HUES6 (cell line): ENCODE data around the gene NWD2.
"Not testable (repeated sequence)": the region's sequence is repeated elsewhere in the genome, so short reads cannot be mapped to it uniquely, and the experiment has no call there.

Experiments
- H3K27ac ChIP-seq: 2 replicates; pipeline ENCODE4 v1.7.0; 2013; ENCODE audit warnings: low read depth, mild to moderate bottlenecking, low read length, inconsistent platforms
- H3K27me3 ChIP-seq: 2 replicates; pipeline ENCODE4 v1.6.1; 2013; ENCODE audit warnings: low read length; ENCODE audit not compliant: control insufficient read depth, insufficient read depth
- H3K36me3 ChIP-seq: 2 replicates; pipeline ENCODE4 v1.6.1; 2013; ENCODE audit warnings: low read length; ENCODE audit not compliant: control insufficient read depth, insufficient read depth
- H3K4me1 ChIP-seq: 2 replicates; pipeline ENCODE4 v1.6.1; 2013; ENCODE audit warnings: low read length; ENCODE audit not compliant: control insufficient read depth, insufficient read depth
- H3K4me3 ChIP-seq: 2 replicates; pipeline ENCODE4 v1.5.1; 2013; ENCODE audit warnings: low read depth, low read length
- H3K9ac ChIP-seq: one replicate; pipeline ENCODE4 v1.6.1; 2013; ENCODE audit warnings: mild to moderate bottlenecking, low read length
- H3K9me3 ChIP-seq: 2 replicates; pipeline ENCODE4 v1.6.1; 2013; ENCODE audit warnings: low read depth, low read length; ENCODE audit not compliant: control insufficient read depth, insufficient read depth

NWD2 gene

GRCh38 chr4:37393889-37394288 is 149.3 kb downstream of the NWD2 start:
- Histone ChIP-seq H3K9me3 (no peaks in the 10 kb centered on the region), H3K27ac (no peak overlapping the region), H3K4me3 (no peak overlapping the region), H3K36me3 (no peaks in the 10 kb centered on the region), H3K27me3 (no peaks in the 10 kb centered on the region), H3K4me1 (peaks cover 6% of the 10 kb centered on the region), H3K9ac (no peak overlapping the region)

- Histone ChIP-seq H3K27me3 (no peaks in the 10 kb centered on the region), H3K9me3 (no peaks in the 10 kb centered on the region), H3K36me3 (no peaks in the 10 kb centered on the region), H3K9ac (no peak overlapping the region), H3K27ac (no peak overlapping the region), H3K4me1 (peaks cover 4% of the 10 kb centered on the region; the same call in 1 of the 2 replicates), H3K4me3 (no peak overlapping the region)
Observed at GRCh38 chr4:37397505-37397904, 153.0 kb downstream of the NWD2 start.

GRCh38 chr4:37400241-37400881 is 155.8 kb downstream of the NWD2 start:
- Histone ChIP-seq H3K27ac (no peak overlapping the region), H3K4me1 (no peaks in the 10 kb centered on the region), H3K27me3 (no peaks in the 10 kb centered on the region), H3K9ac (no peak overlapping the region), H3K4me3 (no peak overlapping the region), H3K36me3 (no peaks in the 10 kb centered on the region), H3K9me3 (no peaks in the 10 kb centered on the region)

GRCh38 chr4:37407938-37408826 is 163.6 kb downstream of the NWD2 start:
- H3K4me1 ChIP-seq, H3K27ac ChIP-seq, H3K4me3 ChIP-seq, H3K36me3 ChIP-seq, H3K9ac ChIP-seq, H3K27me3 ChIP-seq, H3K9me3 ChIP-seq: not testable (repeated sequence)

GRCh38 chr4:37413612-37414011 is 169.1 kb downstream of the NWD2 start:
- H3K4me1 ChIP-seq, H3K36me3 ChIP-seq, H3K4me3 ChIP-seq, H3K9me3 ChIP-seq, H3K27ac ChIP-seq, H3K27me3 ChIP-seq, H3K9ac ChIP-seq: not testable (repeated sequence)

GRCh38 chr4:37415845-37416369 is 171.4 kb downstream of the NWD2 start:
- Histone ChIP-seq H3K4me3 (no peak overlapping the region), H3K4me1 (no peaks in the 10 kb centered on the region), H3K27ac (no peak overlapping the region), H3K9me3 (no peaks in the 10 kb centered on the region), H3K9ac (no peak overlapping the region), H3K36me3 (no peaks in the 10 kb centered on the region), H3K27me3 (no peaks in the 10 kb centered on the region)

GRCh38 chr4:37421614-37422013 is 177.1 kb downstream of the NWD2 start:
- Histone ChIP-seq H3K9me3 (no peaks in the 10 kb centered on the region), H3K9ac (no peak overlapping the region), H3K36me3 (no peaks in the 10 kb centered on the region), H3K4me3 (no peak overlapping the region), H3K4me1 (no peaks in the 10 kb centered on the region), H3K27ac (no peak overlapping the region), H3K27me3 (no peaks in the 10 kb centered on the region)

GRCh38 chr4:37422102-37422501 is 177.6 kb downstream of the NWD2 start:
- no peak overlapping the region for H3K27ac ChIP-seq
- H3K9me3 ChIP-seq = no peaks in the 10 kb centered on the region
- no peaks in the 10 kb centered on the region for H3K4me1 ChIP-seq

GRCh38 chr4:37422638-37423037 is 178.1 kb downstream of the NWD2 start:
- H3K4me1 ChIP-seq = no peaks in the 10 kb centered on the region
- no peak overlapping the region for H3K9ac ChIP-seq
- H3K9me3 ChIP-seq = no peaks in the 10 kb centered on the region
- no peaks in the 10 kb centered on the region for H3K36me3 ChIP-seq
- no peak overlapping the region for H3K27ac ChIP-seq
- no peaks in the 10 kb centered on the region for H3K27me3 ChIP-seq
- no peak overlapping the region for H3K4me3 ChIP-seq

More at GRCh38 chr4:37422102-37422501, 177.6 kb downstream of the NWD2 start:
- H3K9ac ChIP-seq = no peak overlapping the region
- H3K36me3 ChIP-seq = no peaks in the 10 kb centered on the region
- no peaks in the 10 kb centered on the region for H3K27me3 ChIP-seq
- H3K4me3 ChIP-seq = no peak overlapping the region

GRCh38 chr4:37423310-37423709 is 178.8 kb downstream of the NWD2 start:
- H3K4me3 ChIP-seq = no peak overlapping the region
- no peaks in the 10 kb centered on the region for H3K4me1 ChIP-seq
- H3K36me3 ChIP-seq = no peaks in the 10 kb centered on the region
- no peak overlapping the region for H3K9ac ChIP-seq
- H3K9me3 ChIP-seq = no peaks in the 10 kb centered on the region
- H3K27ac ChIP-seq = no peak overlapping the region
- no peaks in the 10 kb centered on the region for H3K27me3 ChIP-seq

- H3K9me3 ChIP-seq = no peaks in the 10 kb centered on the region
- no peaks in the 10 kb centered on the region for H3K36me3 ChIP-seq
- no peaks in the 10 kb centered on the region for H3K4me1 ChIP-seq
- H3K9ac ChIP-seq = no peak overlapping the region
- H3K27ac ChIP-seq = no peak overlapping the region
- no peaks in the 10 kb centered on the region for H3K27me3 ChIP-seq
- H3K4me3 ChIP-seq = no peak overlapping the region
Observed at GRCh38 chr4:37424753-37425152, 180.2 kb downstream of the NWD2 start.
